HCT116 (cell line): ENCODE data around the gene PHKG2. TPM values are rescaled to one million over a fixed set of nuclear protein-coding genes. Genes with fewer than 3 reads are reported as not detected.

Source experiments
- ATAC-seq: fragments of 200-7000 bp; cut with Tn5 transposase; 2 replicates; pipeline ENCODE4 v1.9.1; 2020; ENCODE audit warnings: mild to moderate bottlenecking, moderate library complexity
- BruUV-seq: library from RNA; stranded (reverse); fragments of 400-500 nt; replicated peaks from 2 replicates; lab custom pipeline; 2021; lab: Mats Ljungman, UMichigan
- CTCF ChIA-PET: fragments of 300-600 bp; sonication (Branson Sonifier 250); formaldehyde crosslinking; loops from one replicate; lab custom pipeline; 2021; ENCODE audit warnings: antibody characterized with exemption; lab: Charles Lee
- POLR2A ChIA-PET: fragments of 300-600, 350-600 bp; sonication (Branson Sonifier 250); formaldehyde crosslinking; loops from one replicate; lab custom pipeline; 2021; ENCODE audit warnings: antibody characterized with exemption; lab: Charles Lee
- RAD21 ChIA-PET, 2 experiments: fragments of 300-600 bp; sonication (Branson Sonifier 250); formaldehyde crosslinking; loops; one replicate each; lab custom pipeline; 2023; ENCODE audit warnings: low total read pairs in 2 of 2; ENCODE audit not compliant: uncharacterized antibody in 2 of 2, unreplicated experiment in 2 of 2, low non-redundant PET in 1 of 2; lab: Charles Lee
- DNase-seq: peaks from one replicate; pipeline ENCODE4 v3.0.0-alpha.2; 2010; ENCODE audit warnings: low read depth, low spot score
- H2AFZ ChIP-seq: fragments of 200-600 bp; shearing (Covaris generic), sonication (generic); 2 replicates; pipeline ENCODE4 v1.6.1; 2017; ENCODE audit warnings: low read depth, mixed run types, mixed read lengths, antibody characterized with exemption, low read length; ENCODE audit not compliant: poor library complexity, severe bottlenecking
- H3K27ac ChIP-seq: 2 replicates; pipeline ENCODE4 v1.5.1; 2012; ENCODE audit warnings: low read depth, low read length
- H3K27me3 ChIP-seq: fragments of 200-600 bp; sonication (generic); 2 replicates; pipeline ENCODE4 v1.6.1; 2016; ENCODE audit warnings: mixed run types, low read length, mixed read lengths; ENCODE audit not compliant: insufficient read depth
- H3K36me3 ChIP-seq, 2 experiments: fragments of 200-500 bp in 1 of 2; fragments of 200-600 bp in 1 of 2; sonication (Bioruptor generic) in 1 of 2; sonication (generic) in 1 of 2; 2 replicates each; pipeline versions ENCODE4 v1.5.1 to v1.6.1; 2014 to 2016; ENCODE audit warnings: low read length in 2 of 2, inconsistent platforms in 1 of 2, mixed read lengths in 1 of 2, mixed run types in 1 of 2; ENCODE audit not compliant: insufficient read depth in 2 of 2, control insufficient read depth in 1 of 2
- H3K4me1 ChIP-seq, 2 experiments: fragments of 200-600 bp in 1 of 2; sonication (generic) in 1 of 2; 2 replicates each; pipeline versions ENCODE4 v1.5.1 to v1.6.1; 2012 to 2017; ENCODE audit warnings: low read length in 2 of 2, inconsistent platforms in 1 of 2, mild to moderate bottlenecking in 1 of 2, mixed read lengths in 1 of 2, mixed run types in 1 of 2, moderate library complexity in 1 of 2; ENCODE audit not compliant: insufficient read depth in 2 of 2, control insufficient read depth in 1 of 2
- H3K4me2 ChIP-seq: fragments of 200-600 bp; sonication (generic); 2 replicates; pipeline ENCODE4 v1.6.1; 2017; ENCODE audit warnings: mixed run types, low read length, mixed read lengths
- H3K4me3 ChIP-seq, 2 experiments: fragments of 200-600 bp in 1 of 2; sonication (generic) in 1 of 2; replicated peaks in 1 of 2; 2 replicates each; pipeline ENCODE4 v1.5.1; 2011 to 2016; ENCODE audit warnings: low read length in 2 of 2, control low read depth in 1 of 2, low read depth in 1 of 2, mild to moderate bottlenecking in 1 of 2, mixed read lengths in 1 of 2, mixed run types in 1 of 2
- H3K79me2 ChIP-seq: fragments of 200-600 bp; sonication (generic); 2 replicates; pipeline ENCODE4 v1.6.1; 2017; ENCODE audit warnings: mild to moderate bottlenecking, mixed run types, low read length, moderate library complexity, mixed read lengths; ENCODE audit not compliant: insufficient read depth
- H3K9ac ChIP-seq: fragments of 200-600 bp; sonication (generic); 2 replicates; pipeline ENCODE4 v1.6.1; 2016; ENCODE audit warnings: low read length, mixed read lengths
- H3K9me2 ChIP-seq: fragments of 200-600 bp; sonication (generic), shearing (Covaris generic); 2 replicates; pipeline ENCODE4 v1.6.1; 2017; ENCODE audit warnings: mixed run types, mild to moderate bottlenecking, moderate library complexity; ENCODE audit not compliant: insufficient read depth
- H3K9me3 ChIP-seq, 2 experiments: fragments of 200-500 bp in 1 of 2; fragments of 200-600 bp in 1 of 2; sonication (Bioruptor generic) in 1 of 2; sonication (generic) in 1 of 2; 2 replicates each; pipeline ENCODE4 v1.6.1; 2014 to 2017; ENCODE audit warnings: low read length in 2 of 2, mixed read lengths in 2 of 2, inconsistent platforms in 1 of 2, low read depth in 1 of 2, mild to moderate bottlenecking in 1 of 2, mixed run types in 1 of 2, moderate library complexity in 1 of 2; ENCODE audit not compliant: control insufficient read depth in 1 of 2, insufficient read depth in 1 of 2
- H4K20me1 ChIP-seq: fragments of 200-600 bp; sonication (generic), shearing (Covaris generic); 2 replicates; pipeline ENCODE4 v1.6.1; 2017; ENCODE audit warnings: mixed run types, mild to moderate bottlenecking, moderate library complexity; ENCODE audit not compliant: insufficient read depth
- CBX3 ChIP-seq: IDR thresholded peaks from 2 replicates; pipeline ENCODE4 v1.6.1; 2012; ENCODE audit warnings: low read depth
- EGR1 ChIP-seq: IDR thresholded peaks from 2 replicates; pipeline ENCODE4 v1.6.1; 2012; ENCODE audit warnings: low read depth
- ELF1 ChIP-seq: IDR thresholded peaks from 2 replicates; pipeline ENCODE4 v1.6.1; 2012; ENCODE audit warnings: low read depth, borderline replicate concordance
- EZH2 ChIP-seq: fragments of 200-600 bp; sonication (generic); IDR thresholded peaks from 2 replicates; pipeline ENCODE4 v1.6.1; 2017; ENCODE audit warnings: antibody characterized with exemption, mixed run types
- EZH2phosphoT487 ChIP-seq: fragments of 200-600 bp; IDR thresholded peaks from 2 replicates; pipeline ENCODE4 v1.6.1; 2018; ENCODE audit warnings: antibody characterized with exemption, borderline replicate concordance
- FOSL1 ChIP-seq: IDR thresholded peaks from 2 replicates; pipeline ENCODE4 v1.6.1; 2012; ENCODE audit warnings: low read depth
- JUND ChIP-seq: IDR thresholded peaks from 2 replicates; pipeline ENCODE4 v1.6.1; 2012
- POLR2A ChIP-seq: IDR thresholded peaks from 2 replicates; pipeline ENCODE4 v1.7.0; 2011; ENCODE audit warnings: borderline replicate concordance; ENCODE audit not compliant: insufficient read depth, insufficient read length; ENCODE audit errors: extremely low read depth
- SIN3A ChIP-seq: IDR thresholded peaks from 2 replicates; pipeline ENCODE4 v1.6.1; 2012; ENCODE audit warnings: low read depth
- TCF7L2 ChIP-seq: IDR thresholded peaks from 2 replicates; pipeline ENCODE4 v1.7.0; 2011; ENCODE audit warnings: borderline replicate concordance, inconsistent platforms; ENCODE audit not compliant: insufficient read depth, insufficient read length; ENCODE audit errors: extremely low read depth
- ZFX ChIP-seq: fragments of 450-650 bp; IDR thresholded peaks from 2 replicates; pipeline ENCODE4 v1.6.1; 2017
- intact Hi-C: fragments of 100-400 bp; cut with micrococcal nuclease; formaldehyde crosslinking; loops from 2 replicates; pipeline ENCODE4 v1.10.0; 2022
- total RNA-seq: library from RNA; stranded (reverse); gene quantifications from one replicate; pipeline ENCODE4 v1.2.1, GENCODE V29; 2021; ENCODE audit not compliant: unreplicated experiment
- TF ChIP-seq, protein P1 (sequence below): IDR thresholded peaks from 2 replicates; pipeline ENCODE4 v1.6.1; 2012
- TF ChIP-seq, protein P2 (sequence below): IDR thresholded peaks from 2 replicates; pipeline ENCODE4 v1.6.1; 2012; ENCODE audit warnings: low read depth
- TF ChIP-seq, protein P3 (sequence below): IDR thresholded peaks from 2 replicates; pipeline ENCODE4 v1.6.1; 2012
- TF ChIP-seq, protein P4 (sequence below): IDR thresholded peaks from 2 replicates; pipeline ENCODE4 v1.6.1; 2011; ENCODE audit warnings: mild to moderate bottlenecking, low read length, moderate library complexity; ENCODE audit not compliant: insufficient replicate concordance; ENCODE audit errors: extremely low read depth

The PHKG2 gene
- total RNA-seq, 1 experiment from 2014 or later, result 32.6 TPM

DNA sequence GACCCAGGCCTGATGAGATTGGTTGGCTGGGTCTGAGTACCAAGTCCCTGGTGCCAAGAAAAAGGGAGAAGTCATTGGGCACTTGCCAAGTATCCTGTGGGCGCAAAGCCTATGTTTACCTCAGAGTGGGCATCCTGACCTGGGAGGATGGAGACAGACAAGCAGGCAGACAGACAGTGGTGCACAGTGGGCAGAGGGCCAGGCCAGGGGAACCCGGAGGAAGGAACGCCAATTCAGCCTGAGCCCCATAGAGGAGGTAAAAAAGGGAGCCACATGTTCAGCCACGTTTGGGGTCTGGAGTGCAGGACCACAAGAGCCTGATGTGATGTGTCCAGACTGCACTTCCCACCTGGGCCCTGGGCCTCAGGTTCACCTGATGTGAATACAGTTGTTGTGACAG, 5.4 kb downstream of the PHKG2 start:
- no peak overlapping the region for H3K4me3 ChIP-seq
- H3K4me2 ChIP-seq, result no peak overlapping the region
- no peaks in the 10 kb centered on the region for H3K4me1 ChIP-seq
- ChIA-PET CTCF (no interaction called here), RAD21 (no interaction called here), POLR2A (interaction anchor here (1.0 kb wide), 1 partner anchor 13 kb away, joined by 3 read pairs; a partner anchor contains a TSS)
- DNase-seq (no peak), ATAC-seq (no peak)
- H4K20me1 ChIP-seq, result no peaks in the 10 kb centered on the region
- TF ChIP-seq, protein P1, sequence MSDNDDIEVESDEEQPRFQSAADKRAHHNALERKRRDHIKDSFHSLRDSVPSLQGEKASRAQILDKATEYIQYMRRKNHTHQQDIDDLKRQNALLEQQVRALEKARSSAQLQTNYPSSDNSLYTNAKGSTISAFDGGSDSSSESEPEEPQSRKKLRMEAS, result no peak
- no peak for TF ChIP-seq SIN3A
- TF ChIP-seq, protein P2, sequence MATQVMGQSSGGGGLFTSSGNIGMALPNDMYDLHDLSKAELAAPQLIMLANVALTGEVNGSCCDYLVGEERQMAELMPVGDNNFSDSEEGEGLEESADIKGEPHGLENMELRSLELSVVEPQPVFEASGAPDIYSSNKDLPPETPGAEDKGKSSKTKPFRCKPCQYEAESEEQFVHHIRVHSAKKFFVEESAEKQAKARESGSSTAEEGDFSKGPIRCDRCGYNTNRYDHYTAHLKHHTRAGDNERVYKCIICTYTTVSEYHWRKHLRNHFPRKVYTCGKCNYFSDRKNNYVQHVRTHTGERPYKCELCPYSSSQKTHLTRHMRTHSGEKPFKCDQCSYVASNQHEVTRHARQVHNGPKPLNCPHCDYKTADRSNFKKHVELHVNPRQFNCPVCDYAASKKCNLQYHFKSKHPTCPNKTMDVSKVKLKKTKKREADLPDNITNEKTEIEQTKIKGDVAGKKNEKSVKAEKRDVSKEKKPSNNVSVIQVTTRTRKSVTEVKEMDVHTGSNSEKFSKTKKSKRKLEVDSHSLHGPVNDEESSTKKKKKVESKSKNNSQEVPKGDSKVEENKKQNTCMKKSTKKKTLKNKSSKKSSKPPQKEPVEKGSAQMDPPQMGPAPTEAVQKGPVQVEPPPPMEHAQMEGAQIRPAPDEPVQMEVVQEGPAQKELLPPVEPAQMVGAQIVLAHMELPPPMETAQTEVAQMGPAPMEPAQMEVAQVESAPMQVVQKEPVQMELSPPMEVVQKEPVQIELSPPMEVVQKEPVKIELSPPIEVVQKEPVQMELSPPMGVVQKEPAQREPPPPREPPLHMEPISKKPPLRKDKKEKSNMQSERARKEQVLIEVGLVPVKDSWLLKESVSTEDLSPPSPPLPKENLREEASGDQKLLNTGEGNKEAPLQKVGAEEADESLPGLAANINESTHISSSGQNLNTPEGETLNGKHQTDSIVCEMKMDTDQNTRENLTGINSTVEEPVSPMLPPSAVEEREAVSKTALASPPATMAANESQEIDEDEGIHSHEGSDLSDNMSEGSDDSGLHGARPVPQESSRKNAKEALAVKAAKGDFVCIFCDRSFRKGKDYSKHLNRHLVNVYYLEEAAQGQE, result no peak
- TF ChIP-seq, protein P3, sequence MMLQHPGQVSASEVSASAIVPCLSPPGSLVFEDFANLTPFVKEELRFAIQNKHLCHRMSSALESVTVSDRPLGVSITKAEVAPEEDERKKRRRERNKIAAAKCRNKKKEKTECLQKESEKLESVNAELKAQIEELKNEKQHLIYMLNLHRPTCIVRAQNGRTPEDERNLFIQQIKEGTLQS, result no peak
- TF ChIP-seq, protein P4, sequence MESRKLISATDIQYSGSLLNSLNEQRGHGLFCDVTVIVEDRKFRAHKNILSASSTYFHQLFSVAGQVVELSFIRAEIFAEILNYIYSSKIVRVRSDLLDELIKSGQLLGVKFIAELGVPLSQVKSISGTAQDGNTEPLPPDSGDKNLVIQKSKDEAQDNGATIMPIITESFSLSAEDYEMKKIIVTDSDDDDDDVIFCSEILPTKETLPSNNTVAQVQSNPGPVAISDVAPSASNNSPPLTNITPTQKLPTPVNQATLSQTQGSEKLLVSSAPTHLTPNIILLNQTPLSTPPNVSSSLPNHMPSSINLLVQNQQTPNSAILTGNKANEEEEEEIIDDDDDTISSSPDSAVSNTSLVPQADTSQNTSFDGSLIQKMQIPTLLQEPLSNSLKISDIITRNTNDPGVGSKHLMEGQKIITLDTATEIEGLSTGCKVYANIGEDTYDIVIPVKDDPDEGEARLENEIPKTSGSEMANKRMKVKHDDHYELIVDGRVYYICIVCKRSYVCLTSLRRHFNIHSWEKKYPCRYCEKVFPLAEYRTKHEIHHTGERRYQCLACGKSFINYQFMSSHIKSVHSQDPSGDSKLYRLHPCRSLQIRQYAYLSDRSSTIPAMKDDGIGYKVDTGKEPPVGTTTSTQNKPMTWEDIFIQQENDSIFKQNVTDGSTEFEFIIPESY, result no peak
- TF ChIP-seq JUND, result no peak
- no peak for TF ChIP-seq EGR1
- no peak for TF ChIP-seq FOSL1
- no peak for TF ChIP-seq ZFX
- no peak for TF ChIP-seq TCF7L2
- no peak for TF ChIP-seq ELF1
- TF ChIP-seq POLR2A, result no peak
- TF ChIP-seq EZH2phosphoT487, result no peak
- no peak for TF ChIP-seq CBX3
- TF ChIP-seq EZH2, result no peak
- H3K9me2 ChIP-seq, result no peaks in the 10 kb centered on the region
- H3K9me3 ChIP-seq, result no peaks in the 10 kb centered on the region
- peaks cover 19% of the 10 kb centered on the region for H3K79me2 ChIP-seq
- no peak overlapping the region for H3K27ac ChIP-seq
- H2AFZ ChIP-seq, result no peak overlapping the region
- no TSS peak for BruUV-seq
- no peak overlapping the region for H3K9ac ChIP-seq
- intact Hi-C loops, result no loop called here
- H3K27me3 ChIP-seq, result no peaks in the 10 kb centered on the region
- H3K36me3 ChIP-seq, result peaks cover 10 to 19% of the 10 kb centered on the region in 2 experiments; a peak in 3 of 4 replicates
